GM18499 (cell line): ENCODE measurements around the gene DDAH1.
"Not testable (repeated sequence)": the region's sequence is repeated elsewhere in the genome, so short reads cannot be mapped to it uniquely, and the experiment has no call there.

Experiments
- ATAC-seq: cut with Tn5 transposase; IDR thresholded peaks from one replicate; pipeline ENCODE4 v1.9.1; 2021; ENCODE audit warnings: moderate number of reproducible peaks; ENCODE audit not compliant: insufficient read depth, unreplicated experiment

Gene DDAH1

GRCh38 chr1:85471558-85471957 lies 6.6 kb upstream of the DDAH1 start:
- ATAC-seq = no peak

DNA sequence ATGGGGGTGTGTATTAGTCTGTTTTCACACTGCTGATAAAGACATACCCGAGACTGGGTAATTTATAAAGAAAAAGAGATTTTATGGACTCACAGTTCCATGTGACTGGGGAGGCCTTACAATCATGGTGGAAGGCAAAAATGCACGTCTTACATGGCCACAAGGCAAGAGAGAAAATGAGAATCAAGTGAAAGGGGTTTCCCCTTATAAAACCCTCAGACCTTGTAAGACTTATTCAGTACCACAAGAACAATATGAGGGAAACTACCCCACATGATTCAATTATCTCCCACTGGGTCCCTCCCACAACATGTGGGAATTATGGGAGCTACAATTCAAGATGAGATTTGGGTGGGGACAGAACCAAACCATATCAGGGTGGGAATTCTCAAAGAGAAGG lies 5.2 kb upstream of the DDAH1 start:
- ATAC-seq = not testable (repeated sequence)

DNA sequence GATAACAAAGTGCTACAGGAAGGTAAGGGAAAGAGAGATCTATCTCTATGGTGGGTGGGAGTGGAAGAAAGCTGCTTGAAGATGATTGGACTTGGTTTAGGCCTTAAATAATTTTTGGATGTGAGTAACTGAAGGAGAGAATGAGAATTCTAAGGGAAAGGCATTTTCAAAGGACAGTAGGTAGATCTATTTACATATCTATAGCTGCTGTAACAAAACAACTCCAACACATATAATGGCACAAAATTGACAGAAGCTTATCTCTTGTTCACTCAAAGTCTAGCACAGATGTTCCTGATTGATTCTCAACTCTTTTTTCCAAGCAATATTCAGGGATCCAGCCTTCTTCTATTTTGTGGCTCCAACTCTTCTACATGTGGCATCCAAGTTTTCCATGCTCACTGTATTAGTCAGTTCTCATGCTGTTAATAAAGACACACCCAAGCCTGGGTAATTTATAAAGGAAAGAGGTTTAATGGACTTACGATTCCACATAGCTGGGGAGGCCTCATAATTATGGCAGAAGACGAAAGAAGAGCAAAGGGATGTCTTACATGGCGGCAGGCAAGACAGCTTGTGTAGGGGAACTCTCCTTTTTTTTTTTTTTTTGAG lies 3.1 kb upstream of the DDAH1 start:
- no peak for ATAC-seq

DNA sequence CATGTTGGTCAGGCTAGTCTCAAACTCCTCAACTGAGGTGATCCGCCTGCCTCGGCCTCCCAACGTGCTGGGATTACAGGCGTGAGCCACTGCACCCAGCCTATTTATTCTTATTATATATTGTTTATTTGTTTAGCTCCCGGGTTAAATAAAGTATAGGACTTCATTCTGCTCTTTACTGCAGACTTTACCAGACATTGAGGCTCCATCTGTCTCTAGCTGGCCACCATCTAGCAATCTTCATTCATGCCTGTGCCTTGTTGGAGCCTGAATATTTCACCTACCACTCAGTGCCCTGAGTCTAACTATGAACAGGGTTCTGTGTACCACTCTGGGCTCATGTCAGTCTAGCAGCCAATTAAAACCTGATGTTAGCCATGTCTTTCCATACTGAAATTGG lies 2.1 kb upstream of the DDAH1 start:
- no peak for ATAC-seq

- ATAC-seq = no peak
Measured at GRCh38 chr1:85465786-85466134, 801 bp upstream of the DDAH1 start.

DNA sequence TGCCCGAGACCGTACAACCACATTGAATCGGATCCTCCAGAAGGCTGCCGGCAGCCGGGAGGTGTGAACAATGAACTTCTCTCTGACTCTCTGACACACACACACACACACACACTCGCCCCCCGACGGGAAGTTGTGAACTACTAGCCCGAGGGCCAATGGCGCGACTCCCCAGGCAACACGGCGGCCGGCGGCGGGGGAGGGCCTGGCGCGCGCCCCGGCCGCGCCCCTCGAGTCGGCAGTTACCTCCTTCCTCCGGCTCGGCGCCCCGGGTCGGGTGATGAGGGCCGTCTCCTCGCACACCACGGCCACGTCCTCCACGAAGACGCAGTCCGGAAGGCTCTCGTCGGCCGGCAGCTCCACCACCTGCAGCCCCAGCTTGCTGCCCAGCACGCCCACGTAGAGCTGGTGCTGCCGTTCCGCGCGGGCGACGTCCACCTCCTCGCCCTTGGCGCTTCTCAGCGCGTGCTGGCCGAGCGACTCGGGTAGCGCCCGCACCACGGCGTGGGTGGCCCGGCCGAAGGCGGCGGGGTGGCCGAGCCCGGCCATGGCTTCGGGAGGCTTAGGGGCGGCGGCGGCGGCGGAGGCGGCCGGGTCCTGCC lies 361 bp downstream of the DDAH1 start:
- no peak for ATAC-seq

DNA sequence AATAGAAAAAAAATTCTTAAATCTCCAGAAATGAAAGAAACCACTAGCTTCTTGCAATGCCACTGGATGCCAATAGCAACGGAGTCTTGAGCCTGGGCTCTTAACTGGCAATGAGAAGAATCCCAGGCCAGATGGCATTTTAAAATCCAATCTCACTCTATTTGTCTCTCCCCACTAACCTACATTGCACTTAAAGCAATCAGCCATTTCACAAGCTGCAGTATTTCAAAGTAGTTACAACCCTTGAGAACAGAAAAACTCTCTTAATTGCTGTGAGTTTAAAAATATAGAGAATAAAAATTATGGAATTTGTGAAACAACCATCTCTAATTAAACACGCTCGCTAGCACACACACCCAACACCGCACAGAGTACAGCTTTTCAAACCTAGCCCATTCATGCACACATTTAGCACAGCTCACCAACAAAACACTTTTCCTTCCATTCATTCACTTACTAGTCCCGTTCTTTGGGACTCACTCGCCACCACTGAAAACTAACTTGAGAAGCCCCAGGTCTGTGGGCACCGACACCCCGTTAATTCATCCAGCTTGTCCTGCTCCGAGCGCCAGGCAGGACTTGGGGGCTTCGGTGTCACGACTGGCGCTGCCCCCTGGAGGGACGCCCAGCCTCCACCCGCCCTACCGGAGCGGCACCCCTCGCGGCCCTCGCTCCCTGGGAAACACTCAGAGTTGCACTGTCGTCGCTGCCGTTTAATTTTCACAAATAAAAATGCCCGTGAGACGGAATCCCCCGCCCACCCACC lies 1.0 kb downstream of the DDAH1 start:
- ATAC-seq = no peak

- no peak for ATAC-seq
Measured at GRCh38 chr1:85462931-85463649, 1.9 kb downstream of the DDAH1 start.

GRCh38 chr1:85461216-85461918 lies 3.6 kb downstream of the DDAH1 start:
- ATAC-seq = no peak

DNA sequence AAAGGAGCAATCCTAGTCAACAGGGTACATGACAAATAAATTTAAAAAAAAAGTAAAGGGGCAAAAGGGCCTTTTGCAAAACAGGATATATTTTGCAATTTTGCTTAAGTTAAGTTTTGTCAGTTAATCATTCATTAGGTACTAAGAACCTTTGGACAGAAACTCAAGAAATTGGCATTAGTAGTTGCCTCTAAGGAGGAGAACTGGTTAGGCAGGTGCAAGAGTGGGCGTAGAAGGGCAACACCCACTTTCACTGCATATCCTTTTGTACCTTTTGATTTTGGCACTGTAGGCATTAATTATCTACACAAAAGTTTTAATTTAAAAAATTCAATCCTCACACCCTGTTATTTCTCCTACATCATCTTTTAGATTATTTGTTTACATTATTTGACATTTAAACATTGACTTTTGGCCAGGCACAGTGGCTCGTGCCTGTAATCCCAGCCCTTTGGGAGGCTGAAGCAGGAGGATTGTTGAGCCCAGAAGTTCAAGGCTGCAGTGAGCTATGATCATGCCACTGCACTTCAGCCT lies 4.3 kb downstream of the DDAH1 start:
- ATAC-seq = no peak

DNA sequence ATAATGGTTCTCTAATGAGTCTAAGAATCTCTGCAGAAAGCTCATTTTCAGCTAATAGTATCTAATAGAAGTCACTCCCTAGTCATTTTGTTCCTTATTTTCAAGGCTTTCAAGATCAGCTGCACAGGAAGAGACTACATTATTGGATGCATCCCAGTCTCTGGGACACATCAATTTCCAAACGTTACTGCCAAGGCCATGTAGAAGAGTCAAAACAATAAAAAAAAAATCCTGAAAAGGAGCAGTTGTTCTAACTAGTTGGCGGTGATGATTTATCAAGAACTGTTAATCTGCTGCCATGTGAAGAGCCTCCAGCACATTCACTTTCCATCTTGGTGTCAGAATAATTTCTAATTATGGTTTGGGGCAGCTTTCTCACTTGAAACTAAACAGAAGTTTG lies 5.7 kb downstream of the DDAH1 start:
- no peak for ATAC-seq

DNA sequence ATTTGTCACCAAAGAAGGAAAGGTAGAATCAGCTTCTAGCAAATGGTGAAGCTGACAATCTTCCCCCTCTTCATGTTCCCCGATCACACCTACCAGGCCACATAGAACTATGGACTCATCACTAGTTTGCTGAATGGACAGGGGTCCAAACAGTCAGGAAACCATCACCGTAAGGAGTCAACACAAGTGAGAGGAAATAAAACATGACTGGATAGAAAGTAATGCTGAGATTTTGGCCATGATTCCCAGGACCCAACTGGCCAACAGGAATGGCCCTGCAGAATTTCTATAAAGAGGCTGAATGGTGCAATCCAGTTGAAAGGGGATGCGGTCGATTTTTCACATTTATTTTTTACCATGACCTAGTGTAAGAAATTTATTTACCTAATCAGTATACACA lies 10.7 kb downstream of the DDAH1 start:
- no peak for ATAC-seq

DNA sequence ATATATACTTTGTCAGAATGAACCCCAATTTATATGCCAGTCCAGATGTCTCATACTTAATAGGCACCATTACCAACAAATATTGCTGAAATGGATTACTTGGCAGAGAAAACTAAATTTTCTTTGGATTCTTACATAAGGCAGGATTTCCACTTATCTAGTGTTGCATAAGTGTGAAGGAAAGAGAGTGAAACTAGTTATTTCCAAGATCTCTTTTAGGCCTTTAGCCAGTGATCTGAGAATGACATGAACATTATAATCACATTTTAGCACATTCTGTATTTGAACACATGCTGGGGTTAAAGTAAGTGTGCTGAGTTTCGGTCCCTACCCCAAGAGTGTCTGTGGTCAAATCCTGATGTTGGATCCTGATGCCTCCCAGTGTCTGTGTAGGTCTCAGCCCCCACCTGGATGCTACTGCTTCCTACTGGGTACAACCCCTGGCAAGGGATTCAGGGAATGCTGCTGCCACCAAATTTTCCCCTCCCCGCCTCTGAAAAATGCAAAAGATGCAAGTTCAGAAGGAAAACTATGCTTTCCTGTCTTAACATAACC lies 11.2 kb downstream of the DDAH1 start:
- ATAC-seq = no peak

DNA sequence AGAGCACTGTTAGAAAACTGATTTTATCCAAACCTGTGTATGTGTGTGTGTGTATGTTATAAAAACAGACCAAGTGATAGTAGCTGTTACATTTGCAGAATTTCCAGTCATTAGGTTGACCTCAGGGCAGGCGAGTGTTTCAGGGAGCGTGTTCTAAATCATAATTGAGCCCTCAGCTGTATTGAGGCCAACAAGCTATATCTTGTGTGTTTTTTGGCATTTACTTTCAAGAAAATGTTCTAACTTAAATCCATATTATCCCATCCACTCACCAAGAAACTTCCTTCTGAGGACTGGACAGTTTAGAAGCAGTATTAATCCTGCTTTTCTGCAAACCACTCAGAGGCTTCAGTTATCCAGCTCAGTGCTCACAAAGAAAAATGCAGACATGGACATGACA lies 12.0 kb downstream of the DDAH1 start:
- no peak for ATAC-seq

DNA sequence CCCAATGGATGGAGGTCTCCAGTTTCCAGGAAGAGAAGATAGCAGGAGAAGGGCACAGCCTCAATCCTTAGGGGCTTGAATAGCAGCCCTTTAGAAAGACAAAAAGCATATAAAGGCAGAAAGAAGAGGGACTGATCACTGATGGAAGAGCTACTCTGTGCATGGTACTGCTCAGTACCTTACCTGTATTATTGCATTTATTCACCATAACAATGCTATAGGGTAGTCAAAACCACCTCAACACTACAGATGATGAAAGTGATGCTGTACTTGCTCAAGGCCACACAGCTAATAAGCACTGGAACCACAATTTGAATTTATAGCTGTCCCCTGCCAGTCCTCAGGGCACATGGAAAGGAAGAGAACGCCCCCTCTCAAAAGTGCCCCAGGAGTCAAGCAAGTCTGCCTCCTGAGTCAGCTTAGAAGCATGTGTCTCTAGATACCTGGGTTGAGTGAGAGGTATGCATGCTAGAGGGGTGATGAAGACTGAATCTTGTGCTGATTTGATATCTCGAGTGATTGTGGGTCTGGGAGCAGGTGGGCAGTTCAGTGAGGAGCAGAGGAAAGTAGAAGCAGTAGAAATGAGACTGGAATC lies 13.6 kb downstream of the DDAH1 start:
- no peak for ATAC-seq

DNA sequence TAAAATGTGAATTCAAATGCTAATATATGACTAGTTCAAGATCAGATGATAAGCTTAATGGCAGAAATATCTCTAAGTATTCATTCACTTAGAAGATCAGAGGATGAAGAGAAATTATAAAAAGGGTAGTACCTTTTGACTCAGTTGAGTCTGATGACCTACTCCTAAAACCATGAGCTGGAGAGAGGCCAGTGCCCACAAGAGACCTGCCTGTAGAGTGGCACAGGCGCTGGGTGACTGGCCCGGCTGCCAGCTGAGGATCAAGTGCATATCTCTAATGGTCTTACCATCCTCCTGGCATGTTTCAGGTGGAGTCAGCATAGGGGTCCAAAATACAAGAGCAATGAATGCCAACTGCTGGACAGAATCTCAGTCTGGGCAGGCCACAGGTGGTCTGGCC lies 14.1 kb downstream of the DDAH1 start:
- ATAC-seq = no peak

DNA sequence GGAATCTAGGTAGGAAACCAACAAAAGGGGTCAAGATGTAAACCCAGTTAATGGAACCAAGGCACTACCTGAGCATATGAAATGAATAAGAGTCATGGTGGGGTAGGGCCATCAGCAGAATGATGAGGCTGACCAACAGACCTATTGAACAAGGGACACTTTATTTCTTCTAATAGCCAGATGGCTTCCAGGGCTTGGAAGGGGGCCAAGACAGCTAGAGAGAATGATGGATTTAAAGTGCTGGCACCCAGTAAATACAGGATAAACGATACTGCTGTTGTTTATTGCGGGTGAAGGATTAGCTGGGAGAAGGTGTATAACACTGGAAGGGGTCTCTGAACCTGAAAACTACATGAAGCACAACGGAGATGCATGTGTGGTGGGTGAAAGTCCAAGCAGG lies 15.6 kb downstream of the DDAH1 start:
- ATAC-seq = no peak

GRCh38 chr1:85448358-85448757 lies 16.6 kb downstream of the DDAH1 start:
- ATAC-seq = no peak

DNA sequence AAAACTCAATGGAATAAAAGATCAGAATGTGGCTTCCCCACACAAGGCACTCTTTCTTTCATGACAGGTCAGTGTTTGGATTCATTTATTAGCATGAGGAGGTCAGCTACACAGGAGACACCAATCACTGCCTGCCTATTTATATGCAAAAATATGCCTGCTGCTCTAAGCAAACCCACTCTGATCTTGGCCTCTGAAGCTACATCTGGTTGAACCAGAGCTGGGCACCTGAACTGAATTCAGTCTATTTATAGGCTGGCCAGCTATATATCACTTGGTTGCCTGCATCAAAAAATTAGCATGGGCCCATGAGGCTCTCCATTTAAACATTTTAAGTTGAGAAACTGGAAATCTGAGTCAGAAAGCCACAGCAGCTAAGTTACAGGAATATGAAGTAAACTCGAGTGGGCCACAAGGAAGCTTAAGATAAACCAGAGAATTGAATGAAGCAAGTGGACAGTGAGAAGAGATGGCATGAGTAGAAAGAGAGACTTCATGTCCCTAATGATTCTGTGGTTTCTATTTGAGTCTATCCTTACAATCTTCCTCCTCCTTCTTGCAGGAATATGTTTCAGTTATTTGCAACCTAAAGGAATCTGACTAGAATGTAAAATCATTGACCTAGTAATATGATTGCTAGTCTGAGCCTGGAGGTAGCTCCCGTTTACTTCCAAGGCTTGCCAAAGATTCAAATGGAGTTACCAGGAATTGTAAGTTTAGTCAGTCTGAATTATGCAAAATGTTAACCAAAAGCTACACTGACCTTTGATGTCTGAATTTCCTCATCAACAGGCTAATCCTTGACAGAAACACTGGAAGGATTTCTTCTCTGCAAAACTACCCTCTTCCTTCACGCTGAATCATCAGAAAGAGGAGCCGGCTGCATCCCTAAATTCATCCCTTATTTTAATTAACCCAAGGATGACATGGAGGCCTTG lies 17.7 kb downstream of the DDAH1 start:
- ATAC-seq = no peak
